Muscle layer of duodenum (tissue), 2 donors: ENCODE measurements around the gene FAM117A.
A peak's percentile ranks its signal among the peaks of the same experiment; 100 is the strongest.

ENCODE experiments used
- H3K27ac ChIP-seq: one replicate; pipeline ENCODE4 v1.7.0; 2013; ENCODE audit warnings: mild to moderate bottlenecking, low read length
- H3K27me3 ChIP-seq: one replicate; pipeline ENCODE4 v1.7.0; 2013; ENCODE audit warnings: low read depth, mild to moderate bottlenecking, control low read depth, low read length
- H3K36me3 ChIP-seq, 2 donors: one replicate each; pipeline ENCODE4 v1.7.0; 2013; ENCODE audit warnings: low read length in 2 of 2, control low read depth in 1 of 2, mild to moderate bottlenecking in 1 of 2; ENCODE audit not compliant: insufficient read depth in 2 of 2, control insufficient read depth in 1 of 2
- H3K4me1 ChIP-seq, 2 donors: one replicate each; pipeline ENCODE4 v1.7.0; 2013; ENCODE audit warnings: low read length in 2 of 2, mild to moderate bottlenecking in 2 of 2, control low read depth in 1 of 2, moderate library complexity in 1 of 2; ENCODE audit not compliant: insufficient read depth in 2 of 2, control insufficient read depth in 1 of 2
- H3K4me3 ChIP-seq, 2 donors: one replicate each; pipeline ENCODE4 v1.7.0; 2013; ENCODE audit warnings: low read length in 2 of 2, low read depth in 1 of 2, mild to moderate bottlenecking in 1 of 2
- H3K9me3 ChIP-seq, 2 donors: one replicate each; pipeline ENCODE4 v1.7.0; 2013; ENCODE audit warnings: low read length in 2 of 2, control low read depth in 1 of 2, mild to moderate bottlenecking in 1 of 2; ENCODE audit not compliant: control insufficient read depth in 1 of 2
- donor health status: healthy.

The FAM117A gene

DNA sequence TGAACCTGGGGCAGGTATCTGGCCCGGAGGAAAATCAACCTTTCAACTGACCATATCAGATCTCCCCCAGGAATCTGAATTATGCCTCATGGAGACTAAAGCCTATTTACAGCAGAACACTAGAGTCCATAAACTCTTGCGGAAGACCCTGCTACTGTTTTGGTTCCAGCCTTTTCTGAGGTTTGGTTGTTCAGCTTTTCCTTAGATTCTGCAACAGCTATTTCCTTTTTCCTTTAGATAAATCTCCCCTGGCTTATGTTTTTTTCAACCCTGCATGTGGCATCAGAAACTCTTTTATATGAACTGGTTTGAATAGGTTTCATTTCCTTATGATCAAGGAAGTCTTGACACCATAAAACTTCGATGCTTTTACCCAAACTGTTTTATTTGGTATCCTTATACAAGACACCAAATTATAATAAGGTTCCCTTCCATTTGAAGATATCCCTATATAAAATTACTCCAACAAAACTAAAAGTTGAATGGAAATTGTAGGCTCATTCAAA lies 99.2 kb downstream of the FAM117A start:
- Histone ChIP-seq H3K4me3 (no peak overlapping the region), H3K27ac (peak overlapping the region; percentile 21), H3K27me3 (no peaks in the 10 kb centered on the region), H3K9me3 (no peaks in the 10 kb centered on the region), H3K4me1 (peaks cover 5 to 21% of the 10 kb centered on the region in 2 donors), H3K36me3 (peaks cover 0 to 4% of the 10 kb centered on the region in 2 donors)
